Measurements from ENCODE around the gene LSM12. TPM values are rescaled to one million over a fixed set of nuclear protein-coding genes. Genes with fewer than 3 reads are reported as not detected.

Gene LSM12
- total RNA-seq, 1 experiment from 2014 or later = 128 TPM

- H3K4me3 ChIP-seq = no peak overlapping the region
- H3K9me3 ChIP-seq = no peaks in the 10 kb centered on the region
- H3K27me3 ChIP-seq = no peaks in the 10 kb centered on the region
- DNase-seq = no peak
- H3K36me3 ChIP-seq = peaks cover 25% of the 10 kb centered on the region
Observed at GRCh38 chr17:44083250-44083849, 16.9 kb upstream of the LSM12 start.

DNA sequence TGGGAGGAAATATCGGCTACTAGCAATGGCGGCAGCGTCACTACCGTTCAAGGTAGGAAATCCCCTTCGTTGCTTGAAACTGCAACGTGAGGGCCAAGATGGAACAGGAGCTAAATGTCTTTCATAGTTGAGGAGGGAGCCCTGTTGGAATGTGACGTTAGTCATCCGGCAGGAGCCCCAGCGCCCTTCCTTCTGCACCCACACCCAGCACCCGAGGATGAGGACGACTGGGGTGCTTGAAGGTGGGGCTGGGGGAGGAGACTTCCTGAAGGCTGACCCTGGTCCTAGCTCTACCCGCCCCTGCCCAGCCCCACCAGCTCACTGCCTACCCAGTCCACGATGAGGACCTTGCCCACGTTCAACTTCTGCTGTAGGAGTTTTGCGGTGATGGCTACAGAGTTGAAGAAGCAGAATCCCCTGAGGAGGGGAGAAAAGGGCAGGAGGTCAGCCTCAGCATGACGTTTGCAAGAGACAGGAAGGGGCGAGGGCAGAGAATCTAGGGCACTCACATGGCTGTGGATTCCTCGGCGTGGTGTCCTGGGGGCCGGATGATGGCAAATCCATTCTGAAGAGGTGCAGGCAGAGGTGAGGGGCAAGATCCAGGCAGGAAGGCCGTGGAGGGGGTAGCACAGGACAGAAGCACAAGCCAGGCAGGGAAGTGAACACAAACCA, 15.9 kb upstream of the LSM12 start:
- Histone ChIP-seq H3K4me3 (no peak overlapping the region), H3K9me3 (no peaks in the 10 kb centered on the region), H3K36me3 (peaks cover 27% of the 10 kb centered on the region), H3K27me3 (no peaks in the 10 kb centered on the region)
- no peak for DNase-seq

DNA sequence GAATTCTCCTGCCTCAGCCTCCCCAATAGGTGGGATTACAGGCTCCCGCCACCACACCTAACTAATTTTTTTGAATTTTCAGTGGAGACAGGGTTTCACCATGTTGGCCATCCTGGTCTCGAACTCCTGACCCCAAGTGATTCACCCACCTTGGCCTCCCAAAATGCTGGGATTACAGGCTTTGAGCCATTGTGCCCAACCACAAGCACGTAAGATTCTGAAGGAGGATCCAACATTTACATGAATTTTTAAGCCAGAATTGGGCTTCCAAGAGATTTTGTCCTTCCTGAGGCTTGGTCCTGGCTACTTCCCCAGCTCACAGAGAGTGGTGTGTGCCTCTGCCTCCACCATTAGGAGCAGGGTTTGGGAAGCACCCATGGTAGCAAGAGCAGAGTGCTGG, 15.2 kb upstream of the LSM12 start:
- Histone ChIP-seq H3K27me3 (no peaks in the 10 kb centered on the region), H3K36me3 (peaks cover 34% of the 10 kb centered on the region), H3K4me3 (no peak overlapping the region), H3K9me3 (no peaks in the 10 kb centered on the region)
- peak; percentile 80 for DNase-seq

GRCh38 chr17:44079877-44080821, 13.7 kb upstream of the LSM12 start:
- DNase-seq = no peak
- no peaks in the 10 kb centered on the region for H3K27me3 ChIP-seq
- H3K36me3 ChIP-seq = peaks cover 43% of the 10 kb centered on the region
- no peak overlapping the region for H3K4me3 ChIP-seq
- no peaks in the 10 kb centered on the region for H3K9me3 ChIP-seq

DNA sequence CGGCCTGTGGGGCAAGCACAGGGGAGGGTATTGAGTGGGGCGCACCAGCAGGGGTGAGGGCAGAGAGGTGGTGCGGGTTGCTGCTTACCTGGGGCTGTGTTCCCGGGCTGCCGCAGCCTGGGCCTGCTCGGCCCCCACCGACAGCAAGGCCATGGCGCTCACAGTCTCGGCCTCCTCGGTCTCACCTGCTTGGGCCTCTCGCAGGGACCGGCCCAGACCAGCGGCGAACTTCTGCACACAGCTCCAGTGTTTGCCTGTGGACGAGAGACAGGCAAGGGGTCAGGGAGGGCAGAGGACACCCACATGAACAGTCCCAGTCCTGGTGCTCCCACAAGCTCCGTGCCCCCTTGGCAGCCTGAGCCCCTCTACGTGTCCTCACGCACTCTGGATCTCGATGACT, 11.9 kb upstream of the LSM12 start:
- no peak for DNase-seq
- H3K27me3 ChIP-seq = no peaks in the 10 kb centered on the region
- H3K9me3 ChIP-seq = no peaks in the 10 kb centered on the region
- H3K4me3 ChIP-seq = no peak overlapping the region
- H3K36me3 ChIP-seq = peaks cover 58% of the 10 kb centered on the region

GRCh38 chr17:44077595-44077909, 11.1 kb upstream of the LSM12 start:
- no peaks in the 10 kb centered on the region for H3K9me3 ChIP-seq
- H3K4me3 ChIP-seq = no peak overlapping the region
- peaks cover 61% of the 10 kb centered on the region for H3K36me3 ChIP-seq

GRCh38 chr17:44076716-44077594, 10.5 kb upstream of the LSM12 start:
- Histone ChIP-seq H3K4me3 (no peak overlapping the region), H3K27me3 (no peaks in the 10 kb centered on the region), H3K36me3 (peaks cover 58% of the 10 kb centered on the region), H3K9me3 (no peaks in the 10 kb centered on the region)
- no peak for DNase-seq

More at GRCh38 chr17:44077595-44077909, 11.1 kb upstream of the LSM12 start:
- DNase-seq = no peak
- H3K27me3 ChIP-seq = no peaks in the 10 kb centered on the region

DNA sequence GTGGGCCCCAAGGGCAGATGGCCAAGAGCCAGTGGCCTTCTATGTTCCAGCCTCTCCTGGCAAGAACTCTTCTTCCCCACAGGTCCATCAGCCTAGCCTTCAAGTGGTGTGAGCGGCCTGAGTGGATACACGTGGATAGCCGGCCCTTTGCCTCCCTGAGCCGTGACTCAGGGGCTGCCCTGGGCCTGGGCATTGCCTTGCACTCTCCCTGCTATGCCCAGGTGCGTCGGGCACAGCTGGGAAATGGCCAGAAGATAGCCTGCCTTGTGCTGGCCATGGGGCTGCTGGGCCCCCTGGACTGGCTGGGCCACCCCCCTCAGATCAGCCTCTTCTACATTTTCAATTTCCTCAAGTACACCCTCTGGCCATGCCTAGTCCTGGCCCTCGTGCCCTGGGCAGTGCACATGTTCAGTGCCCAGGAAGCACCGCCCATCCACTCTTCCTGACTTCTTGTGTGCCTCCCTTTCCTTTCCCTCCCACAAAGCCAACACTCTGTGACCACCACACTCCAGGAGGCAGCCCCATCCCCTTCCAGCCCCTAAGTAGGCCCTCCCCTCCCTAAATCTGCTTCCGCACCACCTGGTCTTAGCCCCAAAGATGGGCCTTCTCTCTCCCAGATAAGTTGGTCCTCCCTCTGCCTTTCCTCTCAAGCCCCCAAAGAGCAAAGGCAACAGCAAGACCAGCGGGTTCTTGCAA, 9.3 kb upstream of the LSM12 start:
- H3K36me3 ChIP-seq = peaks cover 57% of the 10 kb centered on the region
- H3K9me3 ChIP-seq = no peaks in the 10 kb centered on the region
- H3K4me3 ChIP-seq = no peak overlapping the region
- DNase-seq = no peak
- no peaks in the 10 kb centered on the region for H3K27me3 ChIP-seq

GRCh38 chr17:44074911-44075285, 8.4 kb upstream of the LSM12 start:
- no peak overlapping the region for H3K4me3 ChIP-seq
- peaks cover 51% of the 10 kb centered on the region for H3K36me3 ChIP-seq
- H3K27me3 ChIP-seq = no peaks in the 10 kb centered on the region
- H3K9me3 ChIP-seq = no peaks in the 10 kb centered on the region
- no peak for DNase-seq

- H3K36me3 ChIP-seq = peaks cover 51% of the 10 kb centered on the region
Observed at GRCh38 chr17:44074231-44074910, 7.9 kb upstream of the LSM12 start.

DNA sequence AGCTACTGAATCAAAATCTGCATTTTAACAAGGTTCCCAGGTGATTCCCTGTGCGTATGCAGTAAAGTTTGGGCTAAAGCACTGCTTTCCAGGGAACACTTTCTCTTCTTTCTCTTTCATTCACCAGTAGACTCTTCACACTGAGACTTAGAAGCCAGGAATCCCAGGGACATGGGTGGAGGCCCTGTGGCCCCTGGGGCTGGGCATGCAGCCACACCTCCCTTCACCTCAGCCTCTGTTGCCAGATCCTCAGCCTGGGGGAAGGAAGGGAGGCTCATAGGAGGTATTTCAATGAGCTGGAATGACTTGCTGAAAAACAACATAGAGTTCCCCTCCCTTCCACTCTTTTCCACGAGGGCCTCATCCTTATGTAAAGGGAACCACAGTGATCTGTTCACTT, 5.3 kb upstream of the LSM12 start:
- Histone ChIP-seq H3K9me3 (no peaks in the 10 kb centered on the region), H3K27me3 (no peaks in the 10 kb centered on the region), H3K36me3 (peaks cover 39% of the 10 kb centered on the region), H3K4me3 (peak overlapping the region; percentile 75)
- peak; percentile 43 for DNase-seq

More at GRCh38 chr17:44074231-44074910, 7.9 kb upstream of the LSM12 start:
- DNase-seq = no peak
- Histone ChIP-seq H3K4me3 (no peak overlapping the region), H3K9me3 (no peaks in the 10 kb centered on the region), H3K27me3 (no peaks in the 10 kb centered on the region)

GRCh38 chr17:44071198-44071520, 4.7 kb upstream of the LSM12 start:
- no peak for DNase-seq
- Histone ChIP-seq H3K4me3 (peak overlapping the region; percentile 75), H3K9me3 (no peaks in the 10 kb centered on the region), H3K27me3 (no peaks in the 10 kb centered on the region), H3K36me3 (peaks cover 35% of the 10 kb centered on the region)

GRCh38 chr17:44070455-44071197, 4.2 kb upstream of the LSM12 start, which contains the start of gene G6PC3:
G6PC3 (plus strand) TSS chr17:44070735; CDS start chr17:44070966, 231 bp downstream.
- H3K4me3 ChIP-seq = peak within 1 kb of the TSS; percentile 75
- H3K36me3 ChIP-seq = peaks cover 32% of the 10 kb centered on the region
- H3K27me3 ChIP-seq = no peaks in the 10 kb centered on the region
- H3K9me3 ChIP-seq = no peaks in the 10 kb centered on the region
- DNase-seq = peak; percentile 99

DNA sequence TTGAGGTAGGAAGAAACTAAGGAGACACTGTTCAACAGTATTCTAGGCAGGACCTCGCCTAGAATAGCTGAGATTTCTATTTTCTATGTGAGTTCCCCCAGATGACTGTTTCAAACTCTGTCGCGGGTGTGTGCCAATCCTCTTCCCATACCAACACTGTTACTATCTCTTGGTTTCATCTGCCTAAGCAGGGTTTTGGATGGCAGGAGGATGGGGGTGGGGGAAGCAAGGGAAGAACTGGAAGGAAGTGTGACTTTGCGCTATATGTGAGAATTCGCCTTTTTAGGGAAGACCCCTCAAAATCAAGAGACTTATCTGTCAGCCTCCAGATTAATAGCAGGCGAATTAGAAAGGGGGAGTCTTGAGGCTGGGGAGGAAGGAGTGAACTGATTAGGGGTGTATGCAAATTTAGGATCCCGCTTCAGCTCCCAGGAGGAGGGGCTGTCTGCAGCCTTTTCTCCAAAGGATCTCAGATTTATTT, 3.5 kb upstream of the LSM12 start:
- peak overlapping the region; percentile 75 for H3K4me3 ChIP-seq
- H3K36me3 ChIP-seq = peaks cover 26% of the 10 kb centered on the region
- H3K27me3 ChIP-seq = no peaks in the 10 kb centered on the region
- no peak for DNase-seq
- no peaks in the 10 kb centered on the region for H3K9me3 ChIP-seq

DNA sequence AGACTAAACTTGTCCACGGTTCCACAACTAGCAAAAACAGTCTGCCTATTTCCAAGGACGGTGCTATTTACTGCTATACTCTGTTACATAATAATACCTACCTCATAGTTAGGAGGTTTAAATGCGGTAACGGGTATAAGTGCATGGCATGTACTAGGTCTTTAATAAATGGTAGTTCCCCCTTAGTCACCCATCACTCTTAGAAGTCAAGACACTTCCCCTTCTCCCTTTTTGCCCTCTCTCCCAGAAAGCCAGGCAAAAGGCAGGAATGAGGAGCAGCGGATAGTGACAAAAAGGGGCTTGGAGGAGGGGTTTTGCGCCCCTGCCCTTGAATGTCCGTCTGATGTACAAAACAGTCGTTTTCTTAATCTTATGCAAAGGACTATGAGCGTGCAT, 1.1 kb upstream of the LSM12 start:
- no peaks in the 10 kb centered on the region for H3K27me3 ChIP-seq
- peaks cover 28% of the 10 kb centered on the region for H3K36me3 ChIP-seq
- H3K4me3 ChIP-seq = no peak overlapping the region
- H3K9me3 ChIP-seq = no peaks in the 10 kb centered on the region
- no peak for DNase-seq

Measured in MG63 (cell line).